Fibroblast of peridontal ligament (primary cell): ENCODE measurements around the gene TM2D3.

ENCODE experiments used
- DNase-seq: peaks from one replicate; pipeline ENCODE4 v3.0.0-alpha.2; 2010; ENCODE audit errors: extremely low read depth

The TM2D3 gene

GRCh38 chr15:101623367-101624304 is 28.5 kb downstream of the TM2D3 start:
- no peak for DNase-seq

DNA sequence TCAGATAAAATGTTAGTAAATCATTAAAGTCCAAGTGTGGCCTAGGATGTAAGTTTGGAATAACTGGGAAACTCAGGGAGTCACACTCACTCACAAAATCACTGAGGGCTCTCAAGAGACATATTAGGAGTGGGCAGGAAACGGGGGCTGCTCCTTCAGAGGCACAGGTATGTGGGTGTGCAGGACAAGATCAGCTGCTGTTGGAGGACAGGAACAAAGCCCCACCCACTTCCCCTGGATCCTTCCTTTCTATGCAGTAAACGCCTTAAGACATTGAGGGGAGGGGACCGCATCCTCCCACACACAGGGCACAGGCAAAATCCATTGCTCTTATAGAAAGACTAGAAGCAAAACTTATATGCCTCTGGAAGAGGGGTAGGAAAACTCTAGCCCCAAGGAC is 30.2 kb downstream of the TM2D3 start:
- DNase-seq = no peak

DNA sequence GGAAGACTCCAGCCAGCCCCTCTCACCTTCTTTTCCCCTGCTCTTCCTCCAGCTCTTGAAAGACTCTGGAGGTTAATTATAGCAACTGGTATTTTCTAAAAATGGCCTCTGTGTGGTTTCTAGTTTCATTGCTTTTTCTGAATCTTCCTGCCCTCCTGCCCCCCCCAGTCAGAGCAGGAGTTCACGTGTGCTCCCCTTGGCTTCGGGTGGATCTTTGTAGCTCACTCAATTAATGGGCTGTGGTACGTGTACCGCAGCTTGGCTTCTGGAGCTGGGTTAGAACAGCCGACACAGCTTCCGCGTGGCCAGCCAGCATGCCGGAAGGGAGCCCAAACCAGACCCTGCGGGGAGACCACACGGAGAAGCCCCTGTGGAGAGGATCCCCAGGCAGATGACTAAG is 31.5 kb downstream of the TM2D3 start:
- no peak for DNase-seq

- DNase-seq = no peak
These were observed 32.6 kb downstream of the TM2D3 start for GRCh38 chr15:101619615-101619865.

- no peak for DNase-seq
These were observed 33.1 kb downstream of the TM2D3 start for GRCh38 chr15:101618851-101619614.

- DNase-seq = no peak
These were observed 34.1 kb downstream of the TM2D3 start for GRCh38 chr15:101618076-101618475.

GRCh38 chr15:101617390-101617965 is 34.7 kb downstream of the TM2D3 start:
- DNase-seq = no peak

GRCh38 chr15:101615986-101616848 is 36.0 kb downstream of the TM2D3 start:
- DNase-seq = peak; percentile 26

GRCh38 chr15:101615414-101615985 is 36.7 kb downstream of the TM2D3 start:
- DNase-seq = no peak

DNA sequence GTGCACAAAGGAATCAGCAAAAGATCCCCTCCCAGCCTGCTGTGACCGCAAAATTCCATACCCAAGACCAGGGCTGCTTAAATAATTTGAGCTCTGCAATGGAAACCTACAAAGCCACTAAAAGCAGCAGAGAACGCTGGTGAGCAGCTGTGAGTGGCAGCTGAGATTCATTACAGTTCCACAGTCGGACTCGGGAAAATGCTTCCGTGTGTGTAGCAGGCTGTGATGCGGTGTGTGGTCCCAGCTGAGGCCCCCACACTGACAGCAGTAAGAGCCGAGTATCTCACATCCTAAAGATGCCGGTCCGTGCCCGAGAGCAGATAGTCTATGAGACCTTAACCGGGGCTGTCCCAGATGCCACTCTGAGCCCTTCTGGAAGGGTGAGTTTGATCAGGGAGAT is 37.4 kb downstream of the TM2D3 start:
- DNase-seq = no peak

- no peak for DNase-seq
These were observed 38.1 kb downstream of the TM2D3 start for GRCh38 chr15:101614001-101614585.

GRCh38 chr15:101613130-101614000 is 38.8 kb downstream of the TM2D3 start:
- no peak for DNase-seq

- DNase-seq = no peak
These were observed 39.5 kb downstream of the TM2D3 start for GRCh38 chr15:101612676-101613075.

GRCh38 chr15:101611580-101612299 is 40.4 kb downstream of the TM2D3 start:
- no peak for DNase-seq

DNA sequence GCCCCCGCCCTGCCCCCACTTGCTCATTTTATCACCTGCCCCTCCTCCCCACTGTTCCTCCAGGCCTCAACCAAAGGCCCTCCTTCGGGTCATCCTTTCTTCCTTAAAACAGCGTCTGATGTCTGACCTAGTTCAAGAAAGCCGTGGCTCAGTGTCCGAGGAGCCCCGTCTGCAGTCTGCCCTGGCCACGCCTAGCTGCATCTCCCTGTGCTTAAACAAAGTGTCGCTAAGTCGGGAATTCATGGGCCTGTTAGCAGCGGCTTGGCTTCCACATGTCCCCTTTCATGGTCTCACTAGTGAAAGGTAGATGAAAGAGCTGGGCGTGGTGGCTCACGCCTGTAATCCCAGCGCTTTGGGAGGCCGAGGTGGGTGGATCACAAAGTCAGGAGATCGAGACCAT is 41.2 kb downstream of the TM2D3 start:
- DNase-seq = no peak

DNA sequence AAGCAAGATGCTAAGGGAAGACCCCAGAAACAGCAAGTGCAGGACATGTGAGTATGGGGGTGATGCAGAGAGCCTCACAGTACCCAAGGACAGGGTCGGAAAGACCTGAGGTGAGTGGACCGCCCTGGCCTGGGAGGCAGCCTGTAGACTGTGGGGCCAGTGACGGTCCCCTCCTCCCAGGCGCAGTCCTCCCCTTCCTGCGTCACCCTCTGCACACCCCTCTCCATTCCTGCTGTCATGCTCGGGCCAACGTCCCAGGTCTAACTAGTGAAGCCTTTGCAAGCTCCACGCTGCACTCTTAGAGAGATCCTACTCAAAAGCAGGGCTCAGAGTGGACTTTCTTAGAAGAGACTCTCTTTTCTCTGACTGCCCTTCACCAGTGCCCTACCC is 41.6 kb downstream of the TM2D3 start:
- DNase-seq = no peak

- DNase-seq = no peak
These were observed 42.2 kb downstream of the TM2D3 start for GRCh38 chr15:101609742-101610610.

GRCh38 chr15:101608201-101608600 is 44.0 kb downstream of the TM2D3 start:
- DNase-seq = no peak

- no peak for DNase-seq
These were observed 45.1 kb downstream of the TM2D3 start for GRCh38 chr15:101607108-101607507.
